ENCODE results near the gene CMTM1. TPM values are rescaled to one million over a fixed set of nuclear protein-coding genes. Genes with fewer than 3 reads are reported as not detected.

Gene CMTM1, protein sequence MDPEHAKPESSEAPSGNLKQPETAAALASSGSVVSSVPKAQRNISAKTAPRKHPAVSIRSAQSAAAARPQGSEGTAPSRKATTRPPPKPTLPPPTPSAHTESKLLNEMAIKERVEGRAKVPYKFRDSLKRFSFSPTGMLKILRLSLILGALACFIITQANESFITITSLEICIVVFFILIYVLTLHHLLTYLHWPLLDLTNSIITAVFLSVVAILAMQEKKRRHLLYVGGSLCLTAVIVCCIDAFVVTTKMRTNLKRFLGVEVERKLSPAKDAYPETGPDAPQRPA
- 2.7 and 3.6 TPM in 2 replicates for total RNA-seq

DNA sequence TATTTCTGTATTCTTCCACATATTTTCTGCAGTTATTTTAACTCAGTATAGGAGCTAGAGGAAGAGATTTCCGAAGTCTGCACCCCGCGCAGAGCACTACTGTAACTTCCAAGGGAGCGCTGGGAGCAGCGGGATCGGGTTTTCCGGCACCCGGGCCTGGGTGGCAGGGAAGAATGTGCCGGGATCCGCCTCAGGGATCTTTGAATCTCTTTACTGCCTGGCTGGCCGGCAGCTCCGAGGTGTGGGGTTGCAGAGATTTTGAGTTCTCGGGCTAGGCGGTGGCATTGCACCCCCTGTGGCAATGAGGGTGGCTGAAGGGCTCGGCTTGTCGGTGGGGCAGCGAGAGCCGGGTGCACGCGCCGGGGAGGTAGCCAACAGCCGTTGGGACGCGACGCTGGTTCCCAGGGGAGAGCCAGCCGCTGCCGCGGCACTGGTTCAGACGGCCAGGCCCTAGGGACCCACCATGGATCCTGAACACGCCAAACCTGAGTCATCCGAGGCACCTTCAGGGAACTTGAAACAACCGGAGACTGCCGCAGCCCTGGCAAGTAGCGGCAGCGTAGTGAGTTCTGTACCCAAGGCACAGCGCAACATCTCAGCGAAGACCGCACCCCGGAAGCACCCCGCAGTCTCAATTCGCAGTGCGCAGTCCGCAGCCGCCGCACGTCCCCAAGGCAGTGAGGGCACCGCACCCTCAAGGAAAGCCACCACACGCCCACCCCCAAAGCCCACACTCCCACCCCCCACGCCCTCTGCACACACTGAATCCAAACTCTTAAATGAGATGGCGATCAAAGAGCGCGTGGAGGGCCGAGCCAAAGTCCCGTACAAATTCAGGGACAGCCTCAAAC lies at the start of gene CMTM1:
TSS of gene CMTM1 (plus strand) at position 389 of the 851 bp plus-strand sequence. CDS start at position 464, 75 bp downstream.
- no peak for DNase-seq

DNA sequence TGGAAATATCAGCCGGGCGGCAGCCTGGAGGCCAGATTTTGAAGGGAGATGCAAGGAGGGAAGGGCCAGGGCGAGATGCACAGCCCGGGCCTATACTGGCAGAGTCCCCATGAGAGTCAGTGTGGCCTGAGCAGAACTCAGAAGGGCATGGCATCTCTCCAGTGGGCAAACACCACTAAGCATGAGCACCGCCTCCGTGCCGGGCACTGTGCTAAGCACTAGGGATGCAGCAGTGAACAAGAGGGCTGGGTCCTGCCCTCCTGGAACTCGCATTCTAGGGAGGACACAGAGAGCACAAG lies 49.8 kb upstream of the CMTM1 start:
- no peak for DNase-seq

DNA sequence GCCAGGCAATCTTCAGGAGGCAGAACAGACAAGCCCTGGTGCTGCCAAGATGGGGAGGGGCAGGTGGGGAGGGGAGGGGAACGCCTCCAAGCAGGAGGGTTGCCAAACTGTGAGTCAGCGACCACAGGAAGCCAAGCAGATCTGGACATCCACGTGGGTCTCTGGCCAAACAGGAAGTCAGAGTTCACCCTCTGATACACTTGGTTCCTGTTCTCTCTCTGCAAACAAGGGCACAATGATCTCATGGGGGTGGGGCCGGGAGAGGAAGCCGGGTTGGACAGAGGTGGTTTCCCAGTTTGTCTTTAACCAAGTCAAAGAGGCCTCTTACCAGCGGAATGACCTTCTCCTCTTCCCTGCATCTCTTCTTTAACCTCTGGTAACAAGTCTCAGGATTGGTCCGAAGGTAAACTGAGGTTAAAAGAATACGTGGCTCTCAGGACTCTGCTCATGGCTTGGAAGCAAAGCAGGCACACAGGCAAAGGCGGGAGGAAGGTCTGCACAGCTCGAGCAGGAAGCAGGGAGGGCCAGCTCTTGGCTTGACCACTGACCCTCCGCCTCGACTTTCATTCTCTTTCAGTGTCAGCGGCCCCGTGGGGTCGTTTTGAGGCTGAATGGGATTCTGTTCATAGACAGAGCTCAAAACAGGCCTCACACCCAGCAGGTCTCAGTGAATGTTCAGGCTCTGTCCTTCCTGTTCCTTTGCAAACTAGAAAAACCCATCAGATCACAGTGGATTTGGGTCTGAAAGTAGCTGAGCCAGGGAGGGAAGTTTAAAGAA lies 49.2 kb upstream of the CMTM1 start:
- DNase-seq: peak; percentile 100

DNA sequence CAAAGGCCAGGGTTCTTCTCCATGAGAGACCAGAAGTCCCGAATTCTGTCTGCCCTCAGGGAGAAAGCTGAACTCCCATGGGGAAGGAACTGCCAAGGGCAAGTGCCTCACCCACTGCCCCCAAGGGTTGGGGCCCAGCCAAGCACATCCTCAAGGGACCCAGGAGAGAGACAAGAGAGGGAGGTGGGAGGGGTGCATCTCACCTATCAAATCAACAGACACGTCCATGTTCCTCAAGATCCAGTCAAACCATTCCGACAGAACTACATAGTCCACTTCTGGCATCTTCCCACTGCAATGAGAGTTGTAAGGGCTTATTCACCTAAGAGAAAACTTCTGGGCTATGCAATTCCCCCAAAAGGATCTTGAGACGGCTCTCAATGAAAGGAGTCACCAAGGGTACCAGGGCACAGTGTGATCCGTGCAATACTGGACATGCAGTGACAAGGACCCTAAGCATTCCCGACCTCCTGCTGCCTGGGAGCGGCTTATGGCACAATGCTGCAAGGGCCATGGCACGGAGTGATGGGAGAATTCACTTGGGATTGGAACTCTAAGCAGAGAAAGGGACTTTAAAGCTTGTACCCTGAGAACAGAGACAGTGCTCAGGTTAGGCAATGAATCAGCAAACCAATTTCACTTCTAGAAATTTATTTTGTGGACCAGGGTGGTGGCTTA lies 48.5 kb upstream of the CMTM1 start:
- no peak for DNase-seq

GRCh38 chr16:66519482-66520373 lies 46.5 kb upstream of the CMTM1 start:
- DNase-seq: peak; percentile 28

GRCh38 chr16:66520406-66521170 lies 45.7 kb upstream of the CMTM1 start:
- no peak for DNase-seq

- DNase-seq: peak; percentile 11
Measured at GRCh38 chr16:66521252-66521713, 45.0 kb upstream of the CMTM1 start.

GRCh38 chr16:66521951-66522771 lies 44.1 kb upstream of the CMTM1 start:
- peak; percentile 76 for DNase-seq

DNA sequence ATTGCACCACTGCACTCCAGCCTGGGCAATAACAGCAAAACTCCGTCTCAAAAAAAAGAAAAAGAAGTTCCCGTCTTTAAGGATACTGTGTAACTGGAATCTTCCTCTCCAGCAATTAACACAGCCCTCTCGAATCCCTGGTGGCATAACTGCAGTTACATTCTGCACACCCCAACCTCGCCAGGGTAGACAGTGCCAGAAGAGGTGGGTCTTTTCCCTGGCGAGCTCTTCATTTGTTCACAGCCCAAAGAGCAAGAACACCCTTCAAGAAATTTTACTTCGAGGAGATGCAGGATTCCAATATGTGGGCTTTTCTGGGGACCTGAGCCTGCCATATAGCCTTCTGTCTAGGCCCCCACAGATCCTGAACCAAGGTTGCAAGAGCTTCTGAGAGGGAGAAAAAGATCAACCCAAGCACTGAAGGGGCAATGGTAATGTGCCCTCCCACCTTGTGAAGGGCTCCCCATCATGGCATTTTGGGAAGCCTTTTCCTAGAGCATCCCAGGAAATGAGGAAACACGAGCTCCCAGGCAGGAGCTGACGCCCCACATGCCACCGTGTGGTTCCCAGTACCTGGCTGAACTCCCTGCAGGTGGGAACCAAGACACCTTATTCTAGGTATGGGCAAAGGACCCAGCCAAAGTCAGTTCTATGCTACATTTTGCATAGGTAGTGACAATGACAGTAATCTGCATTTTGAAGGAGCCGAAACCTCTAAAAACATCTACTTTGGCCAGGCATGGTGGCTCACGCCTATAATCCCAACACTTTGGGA lies 43.2 kb upstream of the CMTM1 start:
- no peak for DNase-seq

DNA sequence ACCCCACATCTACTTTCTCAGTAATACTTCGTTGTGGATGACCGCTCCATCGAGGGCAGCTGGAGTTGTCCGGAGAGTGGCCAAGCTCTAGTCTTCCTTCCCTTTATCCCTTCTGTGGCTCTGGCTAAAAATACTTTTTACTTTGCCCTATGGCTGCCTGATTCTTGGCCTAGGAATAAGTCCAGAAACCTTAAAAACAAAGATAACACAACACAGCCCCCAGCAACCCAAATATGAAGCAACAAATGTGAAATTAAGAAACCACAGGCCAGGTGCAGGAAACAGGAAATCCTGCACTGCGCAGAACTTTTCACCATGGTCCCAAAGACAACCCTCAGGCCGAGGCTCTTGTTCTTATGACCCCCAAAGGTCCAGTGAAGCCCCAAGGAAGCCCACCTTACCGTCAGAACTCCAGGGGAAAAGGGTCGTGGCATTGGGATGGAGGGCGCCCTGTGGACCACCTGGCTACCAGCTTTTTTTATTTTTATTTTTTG lies 42.3 kb upstream of the CMTM1 start:
- DNase-seq: peak; percentile 71

GRCh38 chr16:66524601-66525164 lies 41.6 kb upstream of the CMTM1 start:
- peak; percentile 41 for DNase-seq

- DNase-seq: no peak
Measured at GRCh38 chr16:66525396-66526180, 40.7 kb upstream of the CMTM1 start.

GRCh38 chr16:66528294-66528693 lies 37.9 kb upstream of the CMTM1 start:
- no peak for DNase-seq

DNA sequence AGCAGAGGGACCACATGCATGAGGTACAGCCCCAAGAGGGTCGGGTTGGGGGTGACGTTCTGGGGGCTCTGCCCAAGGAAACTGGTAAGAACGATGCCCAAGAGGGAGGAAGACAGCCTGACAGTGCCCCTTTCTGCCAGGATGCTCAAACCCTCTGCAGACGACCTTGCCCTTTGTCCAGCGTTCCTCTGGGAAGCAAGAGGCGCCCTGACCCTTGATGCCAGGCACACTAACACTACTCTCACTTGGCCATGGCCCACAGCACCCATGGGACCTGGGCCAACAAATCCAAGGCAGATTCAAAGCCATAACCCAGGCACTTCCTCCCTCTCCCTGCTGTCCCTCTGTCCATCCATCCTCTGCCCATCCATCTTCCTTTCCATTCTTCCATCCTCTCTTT lies 36.8 kb upstream of the CMTM1 start:
- no peak for DNase-seq

- no peak for DNase-seq
Measured at GRCh38 chr16:66534376-66534799, 31.9 kb upstream of the CMTM1 start.

- DNase-seq: no peak
Measured at GRCh38 chr16:66536525-66536924, 29.7 kb upstream of the CMTM1 start.

DNA sequence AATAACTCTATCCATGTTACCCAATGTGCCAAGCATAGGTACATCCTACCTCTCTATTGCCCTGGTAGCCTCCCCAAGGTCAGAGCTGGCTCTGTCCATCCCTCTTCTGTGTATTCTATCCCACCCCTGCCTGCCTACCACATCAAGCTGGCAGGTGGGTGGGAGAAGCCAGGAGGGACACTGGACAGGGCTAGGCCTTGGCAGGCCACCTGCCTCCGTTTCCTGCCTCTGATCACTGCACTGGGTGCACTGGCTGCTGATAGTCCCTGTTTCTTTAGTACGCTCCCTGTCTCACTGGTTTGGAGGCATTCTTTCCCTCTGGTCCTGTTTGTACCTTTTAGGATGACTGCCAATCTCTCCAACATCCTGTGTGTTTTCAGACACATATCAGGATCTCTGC lies 29.0 kb upstream of the CMTM1 start:
- no peak for DNase-seq

DNA sequence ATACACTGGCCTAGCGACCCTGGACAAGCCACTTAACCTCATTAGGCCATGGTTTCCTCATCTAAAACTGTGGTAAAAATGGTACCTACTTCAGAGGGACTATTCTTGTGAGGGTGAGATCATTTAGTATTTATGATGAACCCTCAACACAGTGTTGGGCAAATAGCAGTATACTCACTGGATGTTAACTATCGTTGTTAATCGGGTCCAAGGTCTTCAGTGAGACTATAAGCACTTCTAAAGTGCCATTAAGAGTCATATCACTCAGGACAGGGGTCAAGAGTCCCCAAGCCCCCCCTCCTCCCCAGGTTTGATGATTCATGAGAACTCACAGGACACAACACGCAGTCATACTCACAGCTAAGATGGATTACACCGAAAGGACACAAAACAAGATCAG lies 27.3 kb upstream of the CMTM1 start:
- no peak for DNase-seq

Measured in dermis blood vessel endothelial cell (primary cell).